GM21381 (cell line): ENCODE measurements around the gene CHST12.
A peak's percentile ranks its signal among the peaks of the same experiment; 100 is the strongest.
"Not testable (repeated sequence)": the region's sequence is repeated elsewhere in the genome, so short reads cannot be mapped to it uniquely, and the experiment has no call there.

Experiments used
- ATAC-seq: cut with Tn5 transposase; IDR thresholded peaks from one replicate; pipeline ENCODE4 v1.9.1; 2021; ENCODE audit warnings: mild to moderate bottlenecking, moderate library complexity; ENCODE audit not compliant: unreplicated experiment

The CHST12 gene

GRCh38 chr7:2402687-2403013 lies 761 bp upstream of the CHST12 start:
- ATAC-seq: no peak

GRCh38 chr7:2403718-2404648 lies 572 bp downstream of the CHST12 start:
- ATAC-seq: peak; percentile 6

GRCh38 chr7:2404714-2405119 lies 1.3 kb downstream of the CHST12 start:
- no peak for ATAC-seq

GRCh38 chr7:2405201-2405600 lies 1.8 kb downstream of the CHST12 start:
- ATAC-seq: no peak

GRCh38 chr7:2405601-2406345 lies 2.4 kb downstream of the CHST12 start:
- ATAC-seq: peak; percentile 40

GRCh38 chr7:2409745-2410414 lies 6.5 kb downstream of the CHST12 start:
- ATAC-seq: no peak

GRCh38 chr7:2411049-2411448 lies 7.6 kb downstream of the CHST12 start:
- ATAC-seq: no peak

- no peak for ATAC-seq
These were observed 8.6 kb downstream of the CHST12 start for GRCh38 chr7:2411815-2412586.

GRCh38 chr7:2412587-2413201 lies 9.3 kb downstream of the CHST12 start:
- no peak for ATAC-seq

- no peak for ATAC-seq
These were observed 12.7 kb downstream of the CHST12 start for GRCh38 chr7:2416063-2416462.

GRCh38 chr7:2416650-2417049 lies 13.2 kb downstream of the CHST12 start:
- no peak for ATAC-seq

- ATAC-seq: not testable (repeated sequence)
These were observed 13.8 kb downstream of the CHST12 start for GRCh38 chr7:2417178-2417577.

- no peak for ATAC-seq
These were observed 14.6 kb downstream of the CHST12 start for GRCh38 chr7:2417981-2418481.

- ATAC-seq: no peak
These were observed 17.0 kb downstream of the CHST12 start for GRCh38 chr7:2420216-2420933.

GRCh38 chr7:2421943-2422310 lies 18.5 kb downstream of the CHST12 start:
- ATAC-seq: no peak

GRCh38 chr7:2425749-2426148 lies 22.3 kb downstream of the CHST12 start:
- no peak for ATAC-seq

- no peak for ATAC-seq
These were observed 28.0 kb downstream of the CHST12 start for GRCh38 chr7:2431260-2431867.

GRCh38 chr7:2432910-2433712 lies 29.7 kb downstream of the CHST12 start:
- no peak for ATAC-seq
